ENCODE measurements around the gene TLE6.

GRCh38 chr19:3041761-3042620 is 64.6 kb downstream of the TLE6 start:
- TF ChIP-seq CTCF (IDR thresholded peaks at IDR 0.05), result no peak
- TF ChIP-seq POLR2A (IDR thresholded peaks at IDR 0.05), result no peak

All from ovary (tissue), 3 donors.